Measurements from ENCODE around the gene ENTPD5. TPM values are rescaled to one million over a fixed set of nuclear protein-coding genes. Genes with fewer than 3 reads are reported as not detected.

ENTPD5 gene
- total RNA-seq, 1 experiment from 2014 or later: 10.6 TPM

DNA sequence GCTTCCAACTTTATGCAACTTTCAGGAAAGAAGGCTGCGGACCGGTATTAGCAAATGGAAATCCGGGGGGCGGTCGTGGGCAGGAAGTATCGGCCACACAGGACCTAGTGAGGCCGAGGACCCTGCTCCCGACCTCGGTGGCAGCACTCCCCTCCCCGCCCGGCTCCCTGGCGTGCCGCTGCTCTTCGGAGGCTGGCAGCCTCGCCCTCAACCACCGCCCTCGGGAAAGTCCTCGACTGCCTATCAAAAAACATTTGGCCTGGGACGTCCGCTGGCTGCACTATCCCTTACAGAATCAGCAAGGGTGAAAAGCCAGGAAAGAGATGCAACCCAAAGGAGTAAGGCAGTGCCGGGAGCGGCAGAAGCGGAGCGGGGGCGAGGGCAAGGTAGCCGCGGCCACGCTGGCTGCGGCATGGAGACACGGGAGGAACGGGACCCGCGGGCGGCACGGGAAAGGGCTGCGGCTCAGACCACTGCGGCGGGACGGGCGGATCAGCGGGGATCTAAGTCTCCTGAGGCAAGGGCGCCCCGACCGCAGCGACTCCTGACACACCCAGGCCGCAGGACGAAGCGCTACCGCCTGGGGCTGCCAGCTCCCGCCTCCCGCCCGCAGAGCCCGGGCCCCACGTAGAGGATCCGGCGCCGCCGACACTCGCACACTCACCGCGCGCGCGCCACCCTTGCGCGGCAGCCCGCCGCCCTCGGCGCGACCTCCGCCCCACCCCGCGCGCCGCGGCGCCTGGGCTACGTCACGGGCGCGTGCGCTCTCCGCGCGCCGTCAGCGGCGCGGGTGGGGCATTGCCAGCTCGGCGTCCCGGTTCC is at the start of gene ENTPD5, which contains the start of gene BBOF1 (continued):
- TF ChIP-seq, protein P1, sequence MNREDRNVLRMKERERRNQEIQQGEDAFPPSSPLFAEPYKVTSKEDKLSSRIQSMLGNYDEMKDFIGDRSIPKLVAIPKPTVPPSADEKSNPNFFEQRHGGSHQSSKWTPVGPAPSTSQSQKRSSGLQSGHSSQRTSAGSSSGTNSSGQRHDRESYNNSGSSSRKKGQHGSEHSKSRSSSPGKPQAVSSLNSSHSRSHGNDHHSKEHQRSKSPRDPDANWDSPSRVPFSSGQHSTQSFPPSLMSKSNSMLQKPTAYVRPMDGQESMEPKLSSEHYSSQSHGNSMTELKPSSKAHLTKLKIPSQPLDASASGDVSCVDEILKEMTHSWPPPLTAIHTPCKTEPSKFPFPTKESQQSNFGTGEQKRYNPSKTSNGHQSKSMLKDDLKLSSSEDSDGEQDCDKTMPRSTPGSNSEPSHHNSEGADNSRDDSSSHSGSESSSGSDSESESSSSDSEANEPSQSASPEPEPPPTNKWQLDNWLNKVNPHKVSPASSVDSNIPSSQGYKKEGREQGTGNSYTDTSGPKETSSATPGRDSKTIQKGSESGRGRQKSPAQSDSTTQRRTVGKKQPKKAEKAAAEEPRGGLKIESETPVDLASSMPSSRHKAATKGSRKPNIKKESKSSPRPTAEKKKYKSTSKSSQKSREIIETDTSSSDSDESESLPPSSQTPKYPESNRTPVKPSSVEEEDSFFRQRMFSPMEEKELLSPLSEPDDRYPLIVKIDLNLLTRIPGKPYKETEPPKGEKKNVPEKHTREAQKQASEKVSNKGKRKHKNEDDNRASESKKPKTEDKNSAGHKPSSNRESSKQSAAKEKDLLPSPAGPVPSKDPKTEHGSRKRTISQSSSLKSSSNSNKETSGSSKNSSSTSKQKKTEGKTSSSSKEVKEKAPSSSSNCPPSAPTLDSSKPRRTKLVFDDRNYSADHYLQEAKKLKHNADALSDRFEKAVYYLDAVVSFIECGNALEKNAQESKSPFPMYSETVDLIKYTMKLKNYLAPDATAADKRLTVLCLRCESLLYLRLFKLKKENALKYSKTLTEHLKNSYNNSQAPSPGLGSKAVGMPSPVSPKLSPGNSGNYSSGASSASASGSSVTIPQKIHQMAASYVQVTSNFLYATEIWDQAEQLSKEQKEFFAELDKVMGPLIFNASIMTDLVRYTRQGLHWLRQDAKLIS (CRISPR knock-in tag; IDR thresholded peaks at IDR 0.05; ENCODE audit: borderline replicate concordance): no peak
- TF ChIP-seq, protein P2, sequence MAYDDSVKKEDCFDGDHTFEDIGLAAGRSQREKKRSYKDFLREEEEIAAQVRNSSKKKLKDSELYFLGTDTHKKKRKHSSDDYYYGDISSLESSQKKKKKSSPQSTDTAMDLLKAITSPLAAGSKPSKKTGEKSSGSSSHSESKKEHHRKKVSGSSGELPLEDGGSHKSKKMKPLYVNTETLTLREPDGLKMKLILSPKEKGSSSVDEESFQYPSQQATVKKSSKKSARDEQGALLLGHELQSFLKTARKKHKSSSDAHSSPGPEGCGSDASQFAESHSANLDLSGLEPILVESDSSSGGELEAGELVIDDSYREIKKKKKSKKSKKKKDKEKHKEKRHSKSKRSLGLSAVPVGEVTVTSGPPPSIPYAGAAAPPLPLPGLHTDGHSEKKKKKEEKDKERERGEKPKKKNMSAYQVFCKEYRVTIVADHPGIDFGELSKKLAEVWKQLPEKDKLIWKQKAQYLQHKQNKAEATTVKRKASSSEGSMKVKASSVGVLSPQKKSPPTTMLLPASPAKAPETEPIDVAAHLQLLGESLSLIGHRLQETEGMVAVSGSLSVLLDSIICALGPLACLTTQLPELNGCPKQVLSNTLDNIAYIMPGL (CRISPR knock-in tag; IDR thresholded peaks at IDR 0.05): peak; percentile 81
- 0 out of 2 replicates have a peak, but pooled peaks have one; percentile 52 for TF ChIP-seq ZBTB21 (CRISPR knock-in tag; IDR thresholded peaks at IDR 0.05; ENCODE audit: borderline replicate concordance)
- TF ChIP-seq NR2C2 (CRISPR knock-in tag; IDR thresholded peaks at IDR 0.05): no peak
- no peak for TF ChIP-seq IRF1 (CRISPR knock-in tag; IDR thresholded peaks at IDR 0.05)
- TF ChIP-seq, protein P3, sequence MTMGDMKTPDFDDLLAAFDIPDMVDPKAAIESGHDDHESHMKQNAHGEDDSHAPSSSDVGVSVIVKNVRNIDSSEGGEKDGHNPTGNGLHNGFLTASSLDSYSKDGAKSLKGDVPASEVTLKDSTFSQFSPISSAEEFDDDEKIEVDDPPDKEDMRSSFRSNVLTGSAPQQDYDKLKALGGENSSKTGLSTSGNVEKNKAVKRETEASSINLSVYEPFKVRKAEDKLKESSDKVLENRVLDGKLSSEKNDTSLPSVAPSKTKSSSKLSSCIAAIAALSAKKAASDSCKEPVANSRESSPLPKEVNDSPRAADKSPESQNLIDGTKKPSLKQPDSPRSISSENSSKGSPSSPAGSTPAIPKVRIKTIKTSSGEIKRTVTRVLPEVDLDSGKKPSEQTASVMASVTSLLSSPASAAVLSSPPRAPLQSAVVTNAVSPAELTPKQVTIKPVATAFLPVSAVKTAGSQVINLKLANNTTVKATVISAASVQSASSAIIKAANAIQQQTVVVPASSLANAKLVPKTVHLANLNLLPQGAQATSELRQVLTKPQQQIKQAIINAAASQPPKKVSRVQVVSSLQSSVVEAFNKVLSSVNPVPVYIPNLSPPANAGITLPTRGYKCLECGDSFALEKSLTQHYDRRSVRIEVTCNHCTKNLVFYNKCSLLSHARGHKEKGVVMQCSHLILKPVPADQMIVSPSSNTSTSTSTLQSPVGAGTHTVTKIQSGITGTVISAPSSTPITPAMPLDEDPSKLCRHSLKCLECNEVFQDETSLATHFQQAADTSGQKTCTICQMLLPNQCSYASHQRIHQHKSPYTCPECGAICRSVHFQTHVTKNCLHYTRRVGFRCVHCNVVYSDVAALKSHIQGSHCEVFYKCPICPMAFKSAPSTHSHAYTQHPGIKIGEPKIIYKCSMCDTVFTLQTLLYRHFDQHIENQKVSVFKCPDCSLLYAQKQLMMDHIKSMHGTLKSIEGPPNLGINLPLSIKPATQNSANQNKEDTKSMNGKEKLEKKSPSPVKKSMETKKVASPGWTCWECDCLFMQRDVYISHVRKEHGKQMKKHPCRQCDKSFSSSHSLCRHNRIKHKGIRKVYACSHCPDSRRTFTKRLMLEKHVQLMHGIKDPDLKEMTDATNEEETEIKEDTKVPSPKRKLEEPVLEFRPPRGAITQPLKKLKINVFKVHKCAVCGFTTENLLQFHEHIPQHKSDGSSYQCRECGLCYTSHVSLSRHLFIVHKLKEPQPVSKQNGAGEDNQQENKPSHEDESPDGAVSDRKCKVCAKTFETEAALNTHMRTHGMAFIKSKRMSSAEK (CRISPR knock-in tag; IDR thresholded peaks at IDR 0.05; ENCODE audit: borderline replicate concordance): no peak
- no peak for TF ChIP-seq RELA (CRISPR knock-in tag; IDR thresholded peaks at IDR 0.05; ENCODE audit: borderline replicate concordance)
- no peak for TF ChIP-seq TEAD4 (CRISPR knock-in tag; IDR thresholded peaks at IDR 0.05)
- no peak; the same call in 1 of the 2 replicates for TF ChIP-seq ETV6 (CRISPR knock-in tag; IDR thresholded peaks at IDR 0.05)

GRCh38 chr14:74065746-74066575 is 46.9 kb upstream of the ENTPD5 start:
- TF ChIP-seq, protein P4, sequence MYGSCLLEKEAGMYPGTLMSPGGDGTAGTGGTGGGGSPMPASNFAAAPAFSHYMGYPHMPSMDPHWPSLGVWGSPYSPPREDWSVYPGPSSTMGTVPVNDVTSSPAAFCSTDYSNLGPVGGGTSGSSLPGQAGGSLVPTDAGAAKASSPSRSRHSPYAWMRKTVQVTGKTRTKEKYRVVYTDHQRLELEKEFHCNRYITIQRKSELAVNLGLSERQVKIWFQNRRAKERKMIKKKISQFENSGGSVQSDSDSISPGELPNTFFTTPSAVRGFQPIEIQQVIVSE (CRISPR knock-in tag; IDR thresholded peaks at IDR 0.05; ENCODE audit: borderline replicate concordance): no peak
- TF ChIP-seq, protein P5, sequence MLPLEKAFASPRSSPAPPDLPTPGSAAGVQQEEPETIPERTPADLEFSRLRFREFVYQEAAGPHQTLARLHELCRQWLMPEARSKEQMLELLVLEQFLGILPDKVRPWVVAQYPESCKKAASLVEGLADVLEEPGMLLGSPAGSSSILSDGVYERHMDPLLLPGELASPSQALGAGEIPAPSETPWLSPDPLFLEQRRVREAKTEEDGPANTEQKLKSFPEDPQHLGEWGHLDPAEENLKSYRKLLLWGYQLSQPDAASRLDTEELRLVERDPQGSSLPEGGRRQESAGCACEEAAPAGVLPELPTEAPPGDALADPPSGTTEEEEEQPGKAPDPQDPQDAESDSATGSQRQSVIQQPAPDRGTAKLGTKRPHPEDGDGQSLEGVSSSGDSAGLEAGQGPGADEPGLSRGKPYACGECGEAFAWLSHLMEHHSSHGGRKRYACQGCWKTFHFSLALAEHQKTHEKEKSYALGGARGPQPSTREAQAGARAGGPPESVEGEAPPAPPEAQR (CRISPR knock-in tag; IDR thresholded peaks at IDR 0.05): no peak
- no peaks in the 10 kb centered on the region for H3K27me3 Mint-ChIP-seq (ENCODE audit: low read depth)
- H3K4me3 Mint-ChIP-seq: no peak overlapping the region
- H3K36me3 Mint-ChIP-seq: peaks cover 24% of the 10 kb centered on the region
- H3K9me3 Mint-ChIP-seq: no peaks in the 10 kb centered on the region
- CTCF ChIA-PET: interaction anchor here (1.3 kb wide), 1 partner anchor 18 kb away, joined by 4 read pairs; no protein-coding TSS in a partner anchor
- DNase-seq (ENCODE audit: low spot score) (no peak), ATAC-seq (no peak)
- POLR2A ChIA-PET: no interaction called here
- no peaks in the 10 kb centered on the region for H3K4me1 Mint-ChIP-seq
- H3K27ac Mint-ChIP-seq: no peak overlapping the region

All from WTC11 (cell line).